Endothelial cell of umbilical vein (primary cell): ENCODE data around the gene HHIP. TPM values are rescaled to one million over a fixed set of nuclear protein-coding genes. Genes with fewer than 3 reads are reported as not detected.

ENCODE experiments used
- BruUV-seq: library from RNA; stranded (reverse); fragments of 400-500 nt; replicated peaks from 2 replicates; lab custom pipeline; 2021; lab: Mats Ljungman, UMichigan
- CTCF ChIA-PET: fragments of 300-600, 350-600 bp; sonication (Branson Sonifier 250); formaldehyde crosslinking; loops from one replicate; lab custom pipeline; 2021; ENCODE audit warnings: antibody characterized with exemption, inconsistent platforms; lab: Charles Lee
- POLR2A ChIA-PET: fragments of 300-600, 350-600 bp; sonication (Branson Sonifier 250); formaldehyde crosslinking; loops from one replicate; lab custom pipeline; 2021; ENCODE audit warnings: antibody characterized with exemption, inconsistent platforms; lab: Charles Lee
- DNase-seq: peaks from one replicate; pipeline ENCODE4 v3.0.0-alpha.2; 2011; ENCODE audit warnings: low read depth, low spot score
- FAIRE-seq: peaks from 2 replicates; lab custom pipeline; 2011; peaks lifted over from hg19 to GRCh38; lab: Jason Lieb, UNC
- H2AFZ ChIP-seq: 2 replicates; pipeline ENCODE4 v1.6.0; 2012; ENCODE audit warnings: low read depth, low read length, control low read depth, inconsistent platforms
- H3K27ac ChIP-seq: 2 replicates; pipeline ENCODE4 v1.5.1; 2011; ENCODE audit warnings: low read depth, mild to moderate bottlenecking, control low read depth, low read length, moderate library complexity; ENCODE audit not compliant: insufficient read depth
- H3K27me3 ChIP-seq, 2 experiments: 2 replicates each; pipeline versions ENCODE4 v1.6.0 to v1.6.1; 2011; ENCODE audit warnings: low read length in 2 of 2, mixed read lengths in 1 of 2; ENCODE audit not compliant: control insufficient read depth in 2 of 2, insufficient read depth in 2 of 2
- H3K36me3 ChIP-seq, 2 experiments: 2 replicates in 1 of 2; 3 replicates in 1 of 2; pipeline ENCODE4 v1.5.1; 2011; ENCODE audit warnings: low read length in 2 of 2, mild to moderate bottlenecking in 1 of 2, moderate library complexity in 1 of 2; ENCODE audit not compliant: control insufficient read depth in 2 of 2, insufficient read depth in 2 of 2; ENCODE audit errors: extremely low read depth in 1 of 2
- H3K4me1 ChIP-seq: 3 replicates; pipeline ENCODE4 v1.5.1; 2011; ENCODE audit warnings: mild to moderate bottlenecking, low read length; ENCODE audit not compliant: control insufficient read depth, insufficient read depth; ENCODE audit errors: extremely low read depth
- H3K4me2 ChIP-seq: 2 replicates; pipeline ENCODE4 v1.6.1; 2011; ENCODE audit warnings: low read length, control low read depth, mixed read lengths; ENCODE audit not compliant: insufficient read depth
- H3K4me3 ChIP-seq, 3 experiments: fragments of 200-600 bp in 1 of 3; sonication (generic), shearing (Covaris generic) in 1 of 3; replicated peaks in 1 of 3; 2 replicates each; pipeline ENCODE4 v1.5.1; 2011 to 2016; ENCODE audit warnings: control low read depth in 3 of 3, low read length in 3 of 3, mild to moderate bottlenecking in 2 of 3, inconsistent platforms in 1 of 3, low read depth in 1 of 3, moderate library complexity in 1 of 3; ENCODE audit not compliant: insufficient read depth in 1 of 3
- H3K79me2 ChIP-seq: 2 replicates; pipeline ENCODE4 v1.6.0; 2012; ENCODE audit warnings: low read length, inconsistent platforms; ENCODE audit not compliant: control insufficient read depth, insufficient read depth
- H3K9ac ChIP-seq: replicated peaks from 2 replicates; pipeline ENCODE3; 2011; ENCODE audit warnings: low read length, control low read depth; ENCODE audit not compliant: insufficient read depth; ENCODE audit errors: extremely low read depth
- H3K9me1 ChIP-seq: replicated peaks from 3 replicates; pipeline ENCODE4 v1.6.0; 2011; ENCODE audit warnings: mild to moderate bottlenecking, low read length; ENCODE audit not compliant: control insufficient read depth, insufficient read depth; ENCODE audit errors: extremely low read depth
- H3K9me3 ChIP-seq: replicated peaks from 2 replicates; pipeline ENCODE4 v1.5.1; 2012; ENCODE audit warnings: low read length, inconsistent platforms; ENCODE audit not compliant: control insufficient read depth, insufficient read depth
- H4K20me1 ChIP-seq: replicated peaks from 2 replicates; pipeline ENCODE3; 2011; ENCODE audit warnings: mild to moderate bottlenecking, low read length; ENCODE audit not compliant: control insufficient read depth, insufficient read depth; ENCODE audit errors: extremely low read depth
- FOS ChIP-seq: IDR thresholded peaks from 2 replicates; pipeline ENCODE4 v1.6.1; 2011; ENCODE audit warnings: mild to moderate bottlenecking, low read length, moderate library complexity, borderline replicate concordance; ENCODE audit not compliant: insufficient read depth
- GATA2 ChIP-seq: IDR thresholded peaks from 2 replicates; pipeline ENCODE4 v1.7.0; 2011; ENCODE audit warnings: low read depth, mild to moderate bottlenecking, moderate library complexity, mixed read lengths, low read length; ENCODE audit not compliant: insufficient read length, insufficient read depth
- POLR2AphosphoS5 ChIP-seq: IDR thresholded peaks from 2 replicates; pipeline ENCODE4 v1.6.1; 2012; ENCODE audit warnings: low read depth, mild to moderate bottlenecking, control low read depth, low read length, moderate library complexity; ENCODE audit not compliant: insufficient read depth
- dilution Hi-C: fragments of 300-500 bp; cut with MboI; formaldehyde crosslinking; loops from one replicate; pipeline ENCODE4 v1.15.0; 2019; ENCODE audit warnings: low sequenced_read_pairs; ENCODE audit not compliant: extremely low pct_ligation_motif_present
- intact Hi-C: fragments of 100-400 bp; cut with micrococcal nuclease; formaldehyde crosslinking; loops from one replicate; pipeline ENCODE4 v1.10.0; 2022
- polyA plus RNA-seq, 4 experiments: library from polyadenylated mRNA; depleted of rRNA in 3 of 4; stranded (reverse) in 3 of 4; unstranded in 1 of 4; fragments of >200 nt; gene quantifications; 2 replicates each; pipeline versions ENCODE4 v1.2.1 to v1.2.3, GENCODE V29; 2011 to 2012; ENCODE audit warnings: missing spikeins in 1 of 4
- total RNA-seq: library from RNA; stranded (reverse); gene quantifications from 2 replicates; pipeline ENCODE4 v1.2.3, GENCODE V29; 2021
- TF ChIP-seq, protein P1 (sequence below): IDR thresholded peaks from 2 replicates; pipeline ENCODE4 v1.6.1; 2011; ENCODE audit not compliant: insufficient read depth, insufficient read length

The HHIP gene
- total and polyA plus RNA-seq, 2 donors (not counting 3 experiments of a cell fraction or from before 2014, with no cell fraction given): 239 to 971 TPM

DNA sequence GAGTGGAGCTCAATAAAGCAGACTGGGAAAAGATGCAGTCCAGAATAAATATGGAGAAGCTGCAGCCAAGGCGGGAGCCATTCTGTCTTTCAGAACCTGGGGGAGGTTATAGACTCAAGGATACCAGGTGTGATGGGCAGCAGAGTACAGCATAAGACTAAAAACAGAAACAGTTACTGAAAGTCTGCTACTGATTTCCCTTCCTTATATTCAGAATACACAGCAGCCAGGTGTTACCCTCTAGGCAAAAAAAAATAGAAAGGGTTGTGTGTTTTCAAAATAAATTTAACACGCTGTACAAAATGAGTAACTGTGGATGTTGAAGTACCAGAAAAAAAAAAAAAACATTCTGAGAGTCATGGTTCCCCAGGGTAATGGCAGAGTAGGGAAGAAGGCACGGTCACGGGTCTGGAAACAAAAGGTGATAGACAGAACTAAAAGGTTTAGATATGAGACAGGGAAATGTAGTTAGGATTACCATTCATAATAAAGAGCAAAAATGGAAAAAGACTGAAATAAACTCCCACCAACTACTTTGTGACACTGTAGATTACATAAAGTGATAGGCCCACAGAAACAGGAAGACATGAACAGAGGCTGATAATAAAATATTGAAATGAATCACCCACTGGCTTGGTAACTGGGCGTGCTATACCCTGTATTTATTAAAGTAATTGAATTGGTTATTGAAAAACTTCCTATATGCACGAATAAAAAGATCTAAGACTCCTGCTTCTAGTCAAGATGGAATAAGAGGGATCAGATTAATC is 10.8 kb upstream of the HHIP start:
- Histone ChIP-seq H3K9ac (peak overlapping the region; percentile 36), H3K9me3 (no peaks in the 10 kb centered on the region), H3K79me2 (no peaks in the 10 kb centered on the region), H3K4me2 (peak overlapping the region; percentile 37), H3K27me3 (no peaks in the 10 kb centered on the region), H3K4me3 (no peak overlapping the region), H3K9me1 (no peaks in the 10 kb centered on the region), H3K4me1 (peaks cover 23% of the 10 kb centered on the region), H2AFZ (peak overlapping the region; percentile 31), H4K20me1 (no peaks in the 10 kb centered on the region), H3K27ac (peak overlapping the region; percentile 67), H3K36me3 (no peaks in the 10 kb centered on the region)
- dilution Hi-C loops: no loop called here
- TF ChIP-seq POLR2AphosphoS5 (no peak), FOS (peak; percentile 58), GATA2 (peak; percentile 77)
- TF ChIP-seq, protein P1, sequence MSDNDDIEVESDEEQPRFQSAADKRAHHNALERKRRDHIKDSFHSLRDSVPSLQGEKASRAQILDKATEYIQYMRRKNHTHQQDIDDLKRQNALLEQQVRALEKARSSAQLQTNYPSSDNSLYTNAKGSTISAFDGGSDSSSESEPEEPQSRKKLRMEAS: no peak
- POLR2A ChIA-PET: interaction anchor here (1.1 kb wide), 1 partner anchor 10 kb away, joined by 4 read pairs; no protein-coding TSS in a partner anchor
- CTCF ChIA-PET: interaction anchor here (1.5 to 2.0 kb wide), 3 partner anchors 9 to 51 kb away, joined by 3 to 9 read pairs (median 3); partner anchors contain the start of gene HHIP
- BruUV-seq: TSS peak; percentile 77
- FAIRE-seq (peak; percentile 50), DNase-seq (peak; percentile 75)
- intact Hi-C loops: loop anchor here (1.0 kb wide), 1 partner anchor 8 kb away; no protein-coding TSS in a partner anchor
